ENCODE data around the gene WDFY4. TPM values are rescaled to one million over a fixed set of nuclear protein-coding genes. Genes with fewer than 3 reads are reported as not detected.

Gene WDFY4
- total RNA-seq, 1 donor from 2014 or later: not detected

- DNase-seq (ENCODE audit: extremely low spot score, unreplicated experiment): peak; percentile 57
- no peaks in the 10 kb centered on the region for H3K9me3 Mint-ChIP-seq (ENCODE audit: unreplicated experiment)
- H3K36me3 Mint-ChIP-seq (ENCODE audit: unreplicated experiment): no peaks in the 10 kb centered on the region
- peaks cover 4% of the 10 kb centered on the region for H3K4me1 Mint-ChIP-seq (ENCODE audit: unreplicated experiment)
- peaks cover 38% of the 10 kb centered on the region for H3K27me3 Mint-ChIP-seq (ENCODE audit: unreplicated experiment)
- H3K4me3 Mint-ChIP-seq (ENCODE audit: unreplicated experiment): no peak overlapping the region
- TF ChIP-seq, protein P1, sequence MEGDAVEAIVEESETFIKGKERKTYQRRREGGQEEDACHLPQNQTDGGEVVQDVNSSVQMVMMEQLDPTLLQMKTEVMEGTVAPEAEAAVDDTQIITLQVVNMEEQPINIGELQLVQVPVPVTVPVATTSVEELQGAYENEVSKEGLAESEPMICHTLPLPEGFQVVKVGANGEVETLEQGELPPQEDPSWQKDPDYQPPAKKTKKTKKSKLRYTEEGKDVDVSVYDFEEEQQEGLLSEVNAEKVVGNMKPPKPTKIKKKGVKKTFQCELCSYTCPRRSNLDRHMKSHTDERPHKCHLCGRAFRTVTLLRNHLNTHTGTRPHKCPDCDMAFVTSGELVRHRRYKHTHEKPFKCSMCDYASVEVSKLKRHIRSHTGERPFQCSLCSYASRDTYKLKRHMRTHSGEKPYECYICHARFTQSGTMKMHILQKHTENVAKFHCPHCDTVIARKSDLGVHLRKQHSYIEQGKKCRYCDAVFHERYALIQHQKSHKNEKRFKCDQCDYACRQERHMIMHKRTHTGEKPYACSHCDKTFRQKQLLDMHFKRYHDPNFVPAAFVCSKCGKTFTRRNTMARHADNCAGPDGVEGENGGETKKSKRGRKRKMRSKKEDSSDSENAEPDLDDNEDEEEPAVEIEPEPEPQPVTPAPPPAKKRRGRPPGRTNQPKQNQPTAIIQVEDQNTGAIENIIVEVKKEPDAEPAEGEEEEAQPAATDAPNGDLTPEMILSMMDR (IDR thresholded peaks at IDR 0.05): no peak
- H3K27ac Mint-ChIP-seq (ENCODE audit: unreplicated experiment): no peak overlapping the region
These were observed 32.8 kb upstream of the WDFY4 start for GRCh38 chr10:48651839-48652238.

GRCh38 chr10:48652344-48652743 lies 32.3 kb upstream of the WDFY4 start:
- TF ChIP-seq, protein P1 (IDR thresholded peaks at IDR 0.05): no peak
- Mint-ChIP-seq H3K9me3 (ENCODE audit: unreplicated experiment) (no peaks in the 10 kb centered on the region), H3K27ac (ENCODE audit: unreplicated experiment) (no peak overlapping the region), H3K36me3 (ENCODE audit: unreplicated experiment) (no peaks in the 10 kb centered on the region), H3K4me1 (ENCODE audit: unreplicated experiment) (peaks cover 4% of the 10 kb centered on the region), H3K4me3 (ENCODE audit: unreplicated experiment) (no peak overlapping the region), H3K27me3 (ENCODE audit: unreplicated experiment) (peaks cover 38% of the 10 kb centered on the region)
- DNase-seq (ENCODE audit: extremely low spot score, unreplicated experiment): no peak

- H3K4me3 Mint-ChIP-seq (ENCODE audit: unreplicated experiment): no peak overlapping the region
- H3K4me1 Mint-ChIP-seq (ENCODE audit: unreplicated experiment): peaks cover 7% of the 10 kb centered on the region
- TF ChIP-seq, protein P1 (IDR thresholded peaks at IDR 0.05): no peak
- H3K36me3 Mint-ChIP-seq (ENCODE audit: unreplicated experiment): no peaks in the 10 kb centered on the region
- DNase-seq (ENCODE audit: extremely low spot score, unreplicated experiment): peak; percentile 74
- H3K9me3 Mint-ChIP-seq (ENCODE audit: unreplicated experiment): no peaks in the 10 kb centered on the region
- peaks cover 42% of the 10 kb centered on the region for H3K27me3 Mint-ChIP-seq (ENCODE audit: unreplicated experiment)
- H3K27ac Mint-ChIP-seq (ENCODE audit: unreplicated experiment): no peak overlapping the region
These were observed 31.3 kb upstream of the WDFY4 start for GRCh38 chr10:48653347-48653746.

DNA sequence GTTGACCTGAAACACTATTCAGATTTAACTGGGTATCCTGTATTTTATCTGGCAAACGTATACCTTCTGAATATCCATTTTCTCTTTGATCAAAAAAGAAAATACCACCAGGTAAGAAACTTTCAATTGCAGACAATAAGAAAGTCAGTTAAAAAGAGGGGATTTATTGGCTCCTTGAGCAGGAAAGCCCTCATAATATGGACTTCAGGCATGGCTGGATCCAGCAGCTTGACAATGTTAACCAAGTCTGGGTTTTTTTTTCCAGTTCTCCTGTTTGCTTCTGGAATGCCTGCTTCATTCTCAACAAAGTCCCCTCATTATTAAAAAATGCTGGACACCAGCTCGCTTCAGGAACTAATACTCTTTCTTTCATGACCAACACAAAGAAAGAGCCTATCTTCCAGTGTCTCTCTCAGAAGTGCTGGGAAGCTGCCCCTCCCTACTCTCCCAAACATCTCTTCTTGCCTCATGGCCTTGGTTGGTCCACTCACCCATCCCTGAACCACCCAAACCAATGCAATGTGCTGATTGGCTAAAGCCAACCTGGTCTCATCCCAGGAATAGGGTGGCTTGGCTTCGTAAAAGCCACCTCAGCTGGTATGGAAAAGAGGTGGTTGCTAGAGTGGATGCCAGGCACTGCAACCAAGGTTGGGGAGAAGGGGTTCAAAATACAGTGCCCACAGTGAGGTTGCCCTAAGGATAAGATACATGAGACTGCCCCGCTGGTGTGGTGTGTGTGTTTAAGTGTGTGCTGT lies 30.6 kb upstream of the WDFY4 start:
- Mint-ChIP-seq H3K4me3 (ENCODE audit: unreplicated experiment) (no peak overlapping the region), H3K4me1 (ENCODE audit: unreplicated experiment) (peaks cover 8% of the 10 kb centered on the region), H3K36me3 (ENCODE audit: unreplicated experiment) (no peaks in the 10 kb centered on the region), H3K9me3 (ENCODE audit: unreplicated experiment) (no peaks in the 10 kb centered on the region), H3K27me3 (ENCODE audit: unreplicated experiment) (peaks cover 43% of the 10 kb centered on the region), H3K27ac (ENCODE audit: unreplicated experiment) (no peak overlapping the region)
- no peak for DNase-seq (ENCODE audit: extremely low spot score, unreplicated experiment)
- TF ChIP-seq, protein P1 (IDR thresholded peaks at IDR 0.05): no peak

DNA sequence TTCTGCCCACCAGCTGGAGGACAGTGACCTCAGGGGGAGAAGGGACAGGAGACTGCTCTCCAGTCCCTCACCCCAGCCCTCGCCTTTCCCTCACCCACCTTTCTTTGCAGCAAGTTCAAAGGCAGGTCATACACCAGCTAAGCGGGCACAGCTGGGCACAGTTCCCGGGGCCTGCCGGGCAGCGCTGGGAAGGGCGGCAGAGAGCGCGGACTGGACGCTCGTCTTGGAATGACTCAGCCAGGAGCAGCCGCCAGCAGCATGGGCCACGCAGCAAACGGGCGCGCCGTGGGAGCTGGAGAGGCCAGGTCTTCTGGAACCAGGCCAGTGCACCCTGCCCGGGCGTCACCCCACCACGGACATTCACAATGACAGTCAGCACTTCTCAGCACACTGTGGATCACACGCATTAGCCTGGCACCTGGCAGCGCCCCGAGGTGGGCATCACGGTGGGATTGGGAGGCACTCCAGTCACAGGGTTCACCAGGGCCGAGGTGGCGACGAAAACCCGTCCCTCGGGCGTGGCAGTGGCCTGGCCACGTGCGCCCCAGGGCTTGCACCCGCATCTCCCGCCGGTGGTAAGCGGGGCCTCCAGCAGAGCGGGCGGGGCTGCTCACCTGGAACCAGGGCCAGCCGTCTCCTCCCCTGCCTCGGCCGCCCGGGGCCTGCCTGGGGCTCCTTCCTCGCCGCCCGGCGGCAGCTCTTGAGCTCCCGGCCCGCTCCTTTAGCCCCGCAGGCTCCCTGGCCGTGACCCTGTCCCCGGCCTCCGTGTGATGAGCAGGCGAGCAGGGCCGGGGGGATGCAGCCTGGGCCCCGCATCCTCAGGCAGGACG lies 29.0 kb upstream of the WDFY4 start:
- TF ChIP-seq, protein P1 (IDR thresholded peaks at IDR 0.05): no peak
- H3K36me3 Mint-ChIP-seq (ENCODE audit: unreplicated experiment): no peaks in the 10 kb centered on the region

More for the DNA sequence above, 29.0 kb upstream of the WDFY4 start:
- no peak overlapping the region for H3K27ac Mint-ChIP-seq (ENCODE audit: unreplicated experiment)
- no peaks in the 10 kb centered on the region for H3K9me3 Mint-ChIP-seq (ENCODE audit: unreplicated experiment)
- peaks cover 8% of the 10 kb centered on the region for H3K4me1 Mint-ChIP-seq (ENCODE audit: unreplicated experiment)
- DNase-seq (ENCODE audit: extremely low spot score, unreplicated experiment): peak; percentile 84
- peak overlapping the region; percentile 35 for H3K4me3 Mint-ChIP-seq (ENCODE audit: unreplicated experiment)
- peaks cover 45% of the 10 kb centered on the region for H3K27me3 Mint-ChIP-seq (ENCODE audit: unreplicated experiment)
